ENCODE data around the gene DGKG. TPM values are rescaled to one million over a fixed set of nuclear protein-coding genes. Genes with fewer than 3 reads are reported as not detected.

Gene DGKG
- total RNA-seq, 1 donor from 2014 or later: 4.7 TPM

DNA sequence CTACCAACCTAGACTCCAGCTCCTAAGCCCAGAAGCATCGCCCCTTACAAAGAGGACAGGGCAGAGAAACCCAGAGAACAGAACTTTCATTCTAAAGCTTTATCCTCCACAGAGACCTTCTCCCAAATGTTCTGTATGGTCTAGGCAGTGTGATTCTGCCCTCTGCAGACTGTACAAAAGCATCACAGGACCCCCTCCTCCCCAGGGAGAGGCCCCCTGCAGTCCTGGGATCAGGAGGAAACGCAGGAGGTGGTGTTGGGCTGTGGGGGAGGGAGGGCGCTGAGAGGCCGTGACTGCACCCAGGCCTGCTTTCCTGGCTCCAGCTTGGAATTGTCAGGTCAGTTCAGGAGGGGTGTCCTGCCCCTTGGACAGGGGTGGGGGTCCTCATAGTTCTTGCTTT lies 101.3 kb downstream of the DGKG start:
- H3K9me3 ChIP-seq: no peaks in the 10 kb centered on the region
- H3K4me1 ChIP-seq: peaks cover 5% of the 10 kb centered on the region
- no peak overlapping the region for H3K4me3 ChIP-seq
- ATAC-seq: no peak
- TF ChIP-seq, protein P1, sequence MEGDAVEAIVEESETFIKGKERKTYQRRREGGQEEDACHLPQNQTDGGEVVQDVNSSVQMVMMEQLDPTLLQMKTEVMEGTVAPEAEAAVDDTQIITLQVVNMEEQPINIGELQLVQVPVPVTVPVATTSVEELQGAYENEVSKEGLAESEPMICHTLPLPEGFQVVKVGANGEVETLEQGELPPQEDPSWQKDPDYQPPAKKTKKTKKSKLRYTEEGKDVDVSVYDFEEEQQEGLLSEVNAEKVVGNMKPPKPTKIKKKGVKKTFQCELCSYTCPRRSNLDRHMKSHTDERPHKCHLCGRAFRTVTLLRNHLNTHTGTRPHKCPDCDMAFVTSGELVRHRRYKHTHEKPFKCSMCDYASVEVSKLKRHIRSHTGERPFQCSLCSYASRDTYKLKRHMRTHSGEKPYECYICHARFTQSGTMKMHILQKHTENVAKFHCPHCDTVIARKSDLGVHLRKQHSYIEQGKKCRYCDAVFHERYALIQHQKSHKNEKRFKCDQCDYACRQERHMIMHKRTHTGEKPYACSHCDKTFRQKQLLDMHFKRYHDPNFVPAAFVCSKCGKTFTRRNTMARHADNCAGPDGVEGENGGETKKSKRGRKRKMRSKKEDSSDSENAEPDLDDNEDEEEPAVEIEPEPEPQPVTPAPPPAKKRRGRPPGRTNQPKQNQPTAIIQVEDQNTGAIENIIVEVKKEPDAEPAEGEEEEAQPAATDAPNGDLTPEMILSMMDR (IDR thresholded peaks at IDR 0.05): no peak
- DNase-seq: no peak
- H3K27me3 ChIP-seq: no peaks in the 10 kb centered on the region
- intact Hi-C loops (cut with DNase I): loop anchor here (10.0 kb wide), 1 partner anchor 274 kb away; no protein-coding TSS in a partner anchor
- no peaks in the 10 kb centered on the region for H3K36me3 ChIP-seq
- H3K27ac ChIP-seq: no peak overlapping the region

DNA sequence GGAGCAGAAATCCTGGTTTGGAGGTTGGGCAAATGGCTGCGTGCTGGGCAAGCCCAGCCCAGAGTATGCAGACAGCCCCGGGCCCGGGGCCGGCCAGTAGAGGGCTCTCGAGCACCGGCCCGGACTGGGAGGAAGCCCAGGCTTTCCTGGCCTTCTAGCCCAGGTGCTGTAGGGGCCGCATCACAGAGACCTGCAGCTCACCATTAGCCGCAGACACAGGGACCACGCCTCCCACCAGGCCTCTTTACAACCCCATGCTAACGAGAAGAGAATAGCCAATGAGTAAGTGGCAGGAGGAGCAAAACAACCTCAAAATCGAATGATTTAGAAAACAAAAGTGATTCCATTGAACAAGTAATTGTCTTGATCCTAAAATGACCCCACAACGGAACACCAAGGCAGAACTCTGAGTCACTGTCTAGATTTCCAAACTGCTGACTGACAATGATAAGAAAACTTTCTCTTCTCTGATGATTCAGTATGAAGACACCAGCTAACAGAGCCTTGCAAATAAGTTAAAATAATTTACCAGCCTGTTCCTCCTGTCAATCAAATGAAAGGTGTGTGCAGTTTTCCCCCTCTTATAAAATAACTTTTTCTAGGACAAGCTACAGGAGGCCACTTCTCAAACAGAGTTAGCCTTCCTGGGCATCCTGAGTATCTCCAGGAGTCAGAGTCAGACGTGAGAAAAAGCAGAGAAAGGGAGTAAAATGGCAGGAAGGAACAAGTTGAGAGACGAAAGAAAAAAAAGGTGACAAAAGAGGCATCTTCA lies 102.2 kb downstream of the DGKG start:
- no peaks in the 10 kb centered on the region for H3K9me3 ChIP-seq
- DNase-seq (peak; percentile 86), ATAC-seq (peak; percentile 93)
- H3K27ac ChIP-seq: no peak overlapping the region
- H3K27me3 ChIP-seq: no peaks in the 10 kb centered on the region
- H3K36me3 ChIP-seq: no peaks in the 10 kb centered on the region
- H3K4me1 ChIP-seq: peaks cover 5% of the 10 kb centered on the region
- no peak overlapping the region for H3K4me3 ChIP-seq
- intact Hi-C loops (cut with DNase I): loop anchor here (10.0 kb wide), 1 partner anchor 275 kb away; no protein-coding TSS in a partner anchor
- TF ChIP-seq, protein P1 (IDR thresholded peaks at IDR 0.05): peak; percentile 84

DNA sequence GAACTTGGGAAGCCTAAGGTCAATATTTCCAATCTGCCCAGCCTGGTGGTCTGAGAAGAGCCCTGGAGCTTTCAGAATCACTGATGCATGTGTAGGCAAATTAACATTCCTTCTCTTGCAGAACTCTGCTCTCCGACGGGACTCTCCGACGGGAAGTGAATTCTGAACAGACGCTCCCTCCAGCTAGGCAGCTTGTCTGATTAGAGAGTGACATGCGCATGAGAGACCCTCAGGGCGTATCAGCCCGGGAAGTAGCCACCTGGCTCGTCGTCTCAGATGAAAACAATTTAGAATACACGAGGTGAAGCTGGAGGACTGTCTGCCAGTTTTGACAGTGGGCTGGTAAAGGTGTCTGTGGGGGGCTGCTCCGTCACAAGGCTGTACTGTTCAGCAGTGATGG lies 103.1 kb downstream of the DGKG start:
- intact Hi-C loops (cut with DNase I): no loop called here
- H3K4me3 ChIP-seq: no peak overlapping the region
- peaks cover 5% of the 10 kb centered on the region for H3K4me1 ChIP-seq
- no peak for DNase-seq
- TF ChIP-seq, protein P1 (IDR thresholded peaks at IDR 0.05): no peak
- no peaks in the 10 kb centered on the region for H3K36me3 ChIP-seq
- no peaks in the 10 kb centered on the region for H3K27me3 ChIP-seq
- no peak overlapping the region for H3K27ac ChIP-seq
- no peak for ATAC-seq
- H3K9me3 ChIP-seq: no peaks in the 10 kb centered on the region

DNA sequence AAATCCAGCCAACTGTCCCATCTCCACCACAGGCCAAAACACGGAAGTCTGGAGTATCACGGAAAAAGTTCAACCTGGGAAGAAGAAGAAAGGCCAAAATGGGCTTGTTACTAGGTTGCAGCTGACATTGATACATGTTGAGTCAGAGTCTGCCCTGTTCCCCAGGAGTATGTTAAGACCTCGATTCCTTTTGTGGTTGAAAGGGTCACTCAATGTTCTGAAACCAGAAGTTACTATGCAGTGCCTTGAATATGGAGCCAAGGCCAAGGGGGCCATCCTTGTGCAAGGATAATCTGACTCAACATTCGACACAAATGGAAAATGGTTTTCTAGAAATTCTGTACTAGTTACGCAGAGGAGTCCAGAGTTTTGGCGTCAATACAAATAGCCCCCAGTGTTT lies 104.2 kb downstream of the DGKG start:
- no peaks in the 10 kb centered on the region for H3K9me3 ChIP-seq
- H3K27ac ChIP-seq: no peak overlapping the region
- peaks cover 5% of the 10 kb centered on the region for H3K4me1 ChIP-seq
- peaks cover 3% of the 10 kb centered on the region for H3K27me3 ChIP-seq
- no peak overlapping the region for H3K4me3 ChIP-seq
- ATAC-seq (no peak), DNase-seq (no peak)
- H3K36me3 ChIP-seq: no peaks in the 10 kb centered on the region
- TF ChIP-seq, protein P1 (IDR thresholded peaks at IDR 0.05): no peak
- intact Hi-C loops (cut with DNase I): no loop called here

DNA sequence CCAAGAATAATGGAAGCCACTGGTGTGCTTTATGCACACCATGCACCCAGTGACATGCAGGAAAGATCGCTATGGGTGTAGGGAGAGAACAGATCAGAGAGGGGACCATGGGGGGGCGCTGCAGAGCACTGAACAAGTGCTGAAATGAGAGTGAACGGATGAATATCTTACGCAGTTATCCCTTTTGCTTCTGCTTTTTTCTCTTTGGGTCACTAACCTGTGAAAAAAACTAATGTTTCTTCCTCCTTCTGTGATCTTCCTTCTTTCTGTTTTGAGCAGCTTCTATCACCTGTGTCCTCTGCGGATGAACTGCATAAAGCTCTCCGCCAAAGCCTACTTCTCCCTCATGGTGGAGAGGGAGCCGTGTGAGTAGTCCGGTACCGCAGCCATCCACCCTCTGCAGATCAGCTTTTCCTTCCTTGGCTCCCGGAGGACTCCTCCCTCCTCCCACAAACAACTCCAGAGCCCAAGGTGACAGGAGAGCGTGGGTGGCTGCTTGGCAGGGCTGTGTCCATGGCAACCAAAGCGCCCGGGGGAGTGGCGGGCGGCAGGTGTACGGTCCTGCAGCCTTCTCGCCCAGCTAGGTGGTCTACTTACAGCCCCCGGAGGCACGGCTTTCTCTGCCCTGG lies 106.2 kb downstream of the DGKG start:
- TF ChIP-seq, protein P1 (IDR thresholded peaks at IDR 0.05): no peak
- Histone ChIP-seq H3K27ac (no peak overlapping the region), H3K4me1 (peaks cover 5% of the 10 kb centered on the region), H3K36me3 (no peaks in the 10 kb centered on the region), H3K4me3 (no peak overlapping the region), H3K9me3 (no peaks in the 10 kb centered on the region), H3K27me3 (peaks cover 4% of the 10 kb centered on the region)
- DNase-seq (peak; percentile 80), ATAC-seq (peak; percentile 55)
- intact Hi-C loops (cut with DNase I): no loop called here
